Measurements from ENCODE around the gene RMND5B. TPM values are rescaled to one million over a fixed set of nuclear protein-coding genes. Genes with fewer than 3 reads are reported as not detected.

RMND5B gene
- total and polyA plus RNA-seq, 2 of the 13 experiments (the other 11 are each of a cell fraction or from before 2014, with no cell fraction given) = 18.6 to 20.4 TPM

DNA sequence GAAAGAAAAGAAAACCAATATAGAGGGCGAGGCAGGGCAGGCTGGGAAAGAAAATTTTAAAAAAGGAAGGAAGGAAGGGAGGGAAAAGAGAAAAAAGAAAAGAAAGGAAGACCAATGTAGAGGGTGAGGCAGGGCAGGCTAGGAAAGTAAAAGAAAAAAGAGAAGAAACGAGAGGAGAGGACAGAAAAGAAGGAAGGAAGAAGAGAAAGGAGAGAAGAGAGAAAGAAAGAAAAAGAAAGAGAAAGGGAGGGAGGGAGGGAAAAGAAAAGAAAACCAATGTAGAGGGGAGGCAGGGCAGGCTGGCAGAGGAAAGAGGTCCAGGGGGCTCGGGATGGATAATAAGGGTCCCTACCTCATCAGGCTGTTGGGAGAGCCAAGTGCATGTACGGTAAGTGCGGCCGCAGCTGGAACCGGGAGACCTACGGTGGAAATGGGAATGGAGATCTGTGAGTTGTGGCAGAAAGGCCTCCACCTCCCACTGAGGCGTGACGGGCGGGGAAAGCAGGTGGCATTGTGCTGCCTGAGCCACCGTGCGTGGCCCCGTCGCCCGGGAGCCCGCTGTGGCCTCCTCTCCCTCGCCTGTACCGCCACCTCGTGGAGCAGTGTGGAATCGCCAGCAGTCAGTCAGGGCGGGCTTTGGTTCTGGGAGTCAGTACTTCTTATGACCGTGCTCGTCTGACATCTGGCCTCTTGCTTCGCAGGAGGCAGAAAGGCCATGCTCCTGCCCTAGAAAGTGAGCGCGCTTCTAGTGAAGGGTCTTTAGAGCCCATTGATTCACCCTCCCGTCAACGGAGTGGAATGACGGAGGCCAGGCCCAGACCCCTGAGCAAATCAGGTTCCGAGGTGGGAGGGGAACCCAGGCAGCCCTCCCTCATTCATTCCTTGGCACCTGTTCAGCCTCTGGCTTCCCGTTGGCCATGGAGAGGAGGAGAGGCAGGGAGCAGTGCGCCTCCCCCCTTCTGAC is 33.2 kb downstream of the RMND5B start (continued):
- TF ChIP-seq RXRA (CRISPR knock-in tag; IDR thresholded peaks at IDR 0.05) (peak; percentile 47; the same call in 1 of the 2 replicates), GATAD1 (CRISPR knock-in tag; IDR thresholded peaks at IDR 0.05) (0 out of 2 replicates have a peak, but pooled peaks have one; percentile 21), NONO (IDR thresholded peaks at IDR 0.05) (no peak), NONO (CRISPR knock-in tag; conservative IDR thresholded peaks at IDR 0.05) (0 out of 2 replicates have a peak, but pooled peaks have one; percentile 22), ZNF552 (CRISPR knock-in tag; IDR thresholded peaks at IDR 0.05; ENCODE audit: borderline replicate concordance) (no peak), IRF2 (CRISPR knock-in tag; IDR thresholded peaks at IDR 0.05) (peak; percentile 52; the same call in 1 of the 2 replicates), IKZF1 (IDR thresholded peaks at IDR 0.05) (no peak), ERF (CRISPR knock-in tag; IDR thresholded peaks at IDR 0.05) (0 out of 2 replicates have a peak, but pooled peaks have one; percentile 32), CHD4 (IDR thresholded peaks at IDR 0.05; ENCODE audit: borderline replicate concordance, low read length) (no peak), ZNF136 (CRISPR knock-in tag; IDR thresholded peaks at IDR 0.05; ENCODE audit: low read depth) (no peak), ZNF598 (CRISPR knock-in tag; IDR thresholded peaks at IDR 0.05; ENCODE audit: borderline replicate concordance) (0 out of 2 replicates have a peak, but pooled peaks have one; percentile 29), ARHGAP35 (CRISPR knock-in tag; IDR thresholded peaks at IDR 0.05; ENCODE audit: borderline replicate concordance) (peak; percentile 31; the same call in 1 of the 2 replicates), FOXO1 (CRISPR knock-in tag; IDR thresholded peaks at IDR 0.05) (0 out of 2 replicates have a peak, but pooled peaks have one; percentile 18), ZNF772 (CRISPR knock-in tag; IDR thresholded peaks at IDR 0.05) (0 out of 2 replicates have a peak, but pooled peaks have one; percentile 30), KMT2B (CRISPR knock-in tag; IDR thresholded peaks at IDR 0.05) (no peak), JUN (CRISPR knock-in tag; IDR thresholded peaks at IDR 0.05) (no peak), NCOA2 (CRISPR knock-in tag; IDR thresholded peaks at IDR 0.05) (0 out of 2 replicates have a peak, but pooled peaks have one; percentile 17), ZNF788 (CRISPR knock-in tag; IDR thresholded peaks at IDR 0.05; ENCODE audit: borderline replicate concordance) (peak; percentile 53; the same call in 1 of the 2 replicates), CAMTA2 (CRISPR knock-in tag; IDR thresholded peaks at IDR 0.05; ENCODE audit: borderline replicate concordance) (no peak)
- TF ChIP-seq, protein P1, sequence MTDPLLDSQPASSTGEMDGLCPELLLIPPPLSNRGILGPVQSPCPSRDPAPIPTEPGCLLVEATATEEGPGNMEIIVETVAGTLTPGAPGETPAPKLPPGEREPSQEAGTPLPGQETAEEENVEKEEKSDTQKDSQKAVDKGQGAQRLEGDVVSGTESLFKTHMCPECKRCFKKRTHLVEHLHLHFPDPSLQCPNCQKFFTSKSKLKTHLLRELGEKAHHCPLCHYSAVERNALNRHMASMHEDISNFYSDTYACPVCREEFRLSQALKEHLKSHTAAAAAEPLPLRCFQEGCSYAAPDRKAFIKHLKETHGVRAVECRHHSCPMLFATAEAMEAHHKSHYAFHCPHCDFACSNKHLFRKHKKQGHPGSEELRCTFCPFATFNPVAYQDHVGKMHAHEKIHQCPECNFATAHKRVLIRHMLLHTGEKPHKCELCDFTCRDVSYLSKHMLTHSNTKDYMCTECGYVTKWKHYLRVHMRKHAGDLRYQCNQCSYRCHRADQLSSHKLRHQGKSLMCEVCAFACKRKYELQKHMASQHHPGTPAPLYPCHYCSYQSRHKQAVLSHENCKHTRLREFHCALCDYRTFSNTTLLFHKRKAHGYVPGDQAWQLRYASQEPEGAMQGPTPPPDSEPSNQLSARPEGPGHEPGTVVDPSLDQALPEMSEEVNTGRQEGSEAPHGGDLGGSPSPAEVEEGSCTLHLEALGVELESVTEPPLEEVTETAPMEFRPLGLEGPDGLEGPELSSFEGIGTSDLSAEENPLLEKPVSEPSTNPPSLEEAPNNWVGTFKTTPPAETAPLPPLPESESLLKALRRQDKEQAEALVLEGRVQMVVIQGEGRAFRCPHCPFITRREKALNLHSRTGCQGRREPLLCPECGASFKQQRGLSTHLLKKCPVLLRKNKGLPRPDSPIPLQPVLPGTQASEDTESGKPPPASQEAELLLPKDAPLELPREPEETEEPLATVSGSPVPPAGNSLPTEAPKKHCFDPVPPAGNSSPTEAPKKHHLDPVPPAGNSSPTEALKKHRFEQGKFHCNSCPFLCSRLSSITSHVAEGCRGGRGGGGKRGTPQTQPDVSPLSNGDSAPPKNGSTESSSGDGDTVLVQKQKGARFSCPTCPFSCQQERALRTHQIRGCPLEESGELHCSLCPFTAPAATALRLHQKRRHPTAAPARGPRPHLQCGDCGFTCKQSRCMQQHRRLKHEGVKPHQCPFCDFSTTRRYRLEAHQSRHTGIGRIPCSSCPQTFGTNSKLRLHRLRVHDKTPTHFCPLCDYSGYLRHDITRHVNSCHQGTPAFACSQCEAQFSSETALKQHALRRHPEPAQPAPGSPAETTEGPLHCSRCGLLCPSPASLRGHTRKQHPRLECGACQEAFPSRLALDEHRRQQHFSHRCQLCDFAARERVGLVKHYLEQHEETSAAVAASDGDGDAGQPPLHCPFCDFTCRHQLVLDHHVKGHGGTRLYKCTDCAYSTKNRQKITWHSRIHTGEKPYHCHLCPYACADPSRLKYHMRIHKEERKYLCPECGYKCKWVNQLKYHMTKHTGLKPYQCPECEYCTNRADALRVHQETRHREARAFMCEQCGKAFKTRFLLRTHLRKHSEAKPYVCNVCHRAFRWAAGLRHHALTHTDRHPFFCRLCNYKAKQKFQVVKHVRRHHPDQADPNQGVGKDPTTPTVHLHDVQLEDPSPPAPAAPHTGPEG (CRISPR knock-in tag; IDR thresholded peaks at IDR 0.05) = no peak
- TF ChIP-seq, protein P2, sequence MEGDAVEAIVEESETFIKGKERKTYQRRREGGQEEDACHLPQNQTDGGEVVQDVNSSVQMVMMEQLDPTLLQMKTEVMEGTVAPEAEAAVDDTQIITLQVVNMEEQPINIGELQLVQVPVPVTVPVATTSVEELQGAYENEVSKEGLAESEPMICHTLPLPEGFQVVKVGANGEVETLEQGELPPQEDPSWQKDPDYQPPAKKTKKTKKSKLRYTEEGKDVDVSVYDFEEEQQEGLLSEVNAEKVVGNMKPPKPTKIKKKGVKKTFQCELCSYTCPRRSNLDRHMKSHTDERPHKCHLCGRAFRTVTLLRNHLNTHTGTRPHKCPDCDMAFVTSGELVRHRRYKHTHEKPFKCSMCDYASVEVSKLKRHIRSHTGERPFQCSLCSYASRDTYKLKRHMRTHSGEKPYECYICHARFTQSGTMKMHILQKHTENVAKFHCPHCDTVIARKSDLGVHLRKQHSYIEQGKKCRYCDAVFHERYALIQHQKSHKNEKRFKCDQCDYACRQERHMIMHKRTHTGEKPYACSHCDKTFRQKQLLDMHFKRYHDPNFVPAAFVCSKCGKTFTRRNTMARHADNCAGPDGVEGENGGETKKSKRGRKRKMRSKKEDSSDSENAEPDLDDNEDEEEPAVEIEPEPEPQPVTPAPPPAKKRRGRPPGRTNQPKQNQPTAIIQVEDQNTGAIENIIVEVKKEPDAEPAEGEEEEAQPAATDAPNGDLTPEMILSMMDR (CRISPR knock-in tag; IDR thresholded peaks at IDR 0.05) = peak; percentile 98

All from HepG2 (cell line).